ENCODE data around the gene LTBP1.

The LTBP1 gene

DNA sequence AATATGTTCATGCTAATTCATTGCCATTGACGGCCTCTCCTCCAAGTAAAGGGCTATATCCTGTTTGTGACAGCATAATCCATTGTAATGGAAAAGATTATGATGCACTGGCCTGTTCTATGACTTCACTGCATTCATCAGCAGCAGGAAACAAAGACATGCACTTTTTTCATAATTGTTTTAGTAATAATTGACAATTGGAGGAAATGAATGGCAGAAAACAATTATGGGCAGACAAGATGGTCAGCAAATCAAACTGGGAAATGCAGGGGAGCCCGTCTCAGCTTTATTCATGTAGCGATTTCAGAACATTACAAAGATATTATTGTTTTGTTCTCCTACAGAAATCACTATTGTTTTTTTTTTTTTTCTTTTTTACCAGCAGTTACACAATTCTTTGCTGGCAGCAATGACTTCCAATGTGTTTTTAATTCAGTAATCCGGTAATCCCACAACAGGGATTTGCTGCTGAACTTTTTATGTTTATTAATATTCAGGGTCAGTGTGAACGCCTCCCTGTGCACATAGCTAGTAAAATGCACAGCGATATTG lies 495.9 kb downstream of the LTBP1 start:
- Histone ChIP-seq H3K4ac (ENCODE audit: low read depth, low read length) (no peak overlapping the region), H3K27me3 (ENCODE audit: insufficient read depth, low read length) (no peaks in the 10 kb centered on the region), H4K12ac (ENCODE audit: low read depth, low read length) (no peak overlapping the region), H3K4me3 (ENCODE audit: low read depth, low read length) (no peak overlapping the region), H4K91ac (ENCODE audit: low read depth, low read length) (no peak overlapping the region), H3K23ac (ENCODE audit: low read length) (no peak overlapping the region), H2BK12ac (ENCODE audit: low read length) (no peak overlapping the region), H3K18ac (ENCODE audit: low read length) (no peak overlapping the region), H3K79me2 (ENCODE audit: control insufficient read depth, insufficient read depth, low read length, poor library complexity) (no peaks in the 10 kb centered on the region), H3K27ac (ENCODE audit: low read depth, low read length) (no peak overlapping the region), H2BK5ac (ENCODE audit: low read depth, low read length, poor library complexity) (no peak overlapping the region), H4K8ac (ENCODE audit: low read depth, low read length) (no peak overlapping the region), H3K36me3 (ENCODE audit: control insufficient read depth in 1 of 2, insufficient read depth in 2 of 2, low read length in 2 of 2) (no peaks in the 10 kb centered on the region), H3K4me2 (ENCODE audit: low read length) (no peak overlapping the region), H3K4me1 (ENCODE audit: control insufficient read depth in 1 of 2, insufficient read depth in 2 of 2, low read length in 2 of 2) (no peaks in the 10 kb centered on the region), H2BK120ac (ENCODE audit: insufficient read depth, low read length, poor library complexity) (no peak overlapping the region), H2AFZ (ENCODE audit: insufficient read depth, low read length, poor library complexity) (no peak overlapping the region), H3K14ac (ENCODE audit: low read length) (no peak overlapping the region), H3K79me1 (ENCODE audit: low read length) (no peaks in the 10 kb centered on the region), H3K9me3 (ENCODE audit: insufficient read depth, low read depth, low read length) (no peaks in the 10 kb centered on the region), H3K9ac (ENCODE audit: low read length) (no peak overlapping the region), H2AK5ac (ENCODE audit: low read length) (no peak overlapping the region)
- no CpG with 5 or more reads among the region's 6 CpGs for WGBS (ENCODE audit: extremely low coverage, insufficient coverage, insufficient read length)
- no peak for DNase-seq

DNA sequence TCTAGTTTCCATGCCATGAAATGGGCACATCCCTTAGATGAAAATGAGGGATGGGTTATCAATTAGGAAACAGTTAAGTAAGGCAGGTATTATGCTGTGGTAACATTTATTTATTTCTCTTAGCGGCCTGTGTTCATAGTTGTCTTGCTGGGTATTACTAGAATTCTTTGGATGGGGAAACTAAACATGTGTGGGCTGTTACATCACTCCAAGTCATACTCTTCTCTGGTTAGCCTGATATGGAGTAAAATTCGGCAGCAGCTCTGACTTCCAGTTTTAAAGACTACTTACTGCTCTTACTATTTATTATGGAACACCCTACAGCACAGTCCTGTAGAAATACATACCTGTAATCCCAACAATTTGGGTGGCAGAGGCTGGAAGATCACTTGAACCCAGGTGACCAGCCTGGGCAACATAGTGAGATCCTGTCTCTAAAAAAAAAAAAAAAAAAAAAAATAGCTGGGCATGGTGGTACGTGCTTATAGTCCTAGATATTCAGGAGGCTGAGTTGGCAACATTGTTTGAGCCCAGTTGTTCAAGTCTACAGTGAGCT lies 496.6 kb downstream of the LTBP1 start:
- no peak overlapping the region for H4K12ac ChIP-seq (ENCODE audit: low read depth, low read length)
- no peak overlapping the region for H2BK12ac ChIP-seq (ENCODE audit: low read length)
- no peak overlapping the region for H3K4me3 ChIP-seq (ENCODE audit: low read depth, low read length)
- no peak overlapping the region for H2BK120ac ChIP-seq (ENCODE audit: insufficient read depth, low read length, poor library complexity)
- H2AK5ac ChIP-seq (ENCODE audit: low read length): no peak overlapping the region
- no peak overlapping the region for H3K18ac ChIP-seq (ENCODE audit: low read length)
- H3K4me1 ChIP-seq (ENCODE audit: control insufficient read depth in 1 of 2, insufficient read depth in 2 of 2, low read length in 2 of 2): no peaks in the 10 kb centered on the region
- H3K4me2 ChIP-seq (ENCODE audit: low read length): no peak overlapping the region
- H2BK5ac ChIP-seq (ENCODE audit: low read depth, low read length, poor library complexity): no peak overlapping the region
- no peak overlapping the region for H2AFZ ChIP-seq (ENCODE audit: insufficient read depth, low read length, poor library complexity)
- H3K79me2 ChIP-seq (ENCODE audit: control insufficient read depth, insufficient read depth, low read length, poor library complexity): no peaks in the 10 kb centered on the region
- H4K8ac ChIP-seq (ENCODE audit: low read depth, low read length): no peak overlapping the region
- no peak overlapping the region for H4K91ac ChIP-seq (ENCODE audit: low read depth, low read length)
- no peak overlapping the region for H3K4ac ChIP-seq (ENCODE audit: low read depth, low read length)
- no peak overlapping the region for H3K23ac ChIP-seq (ENCODE audit: low read length)
- no peak overlapping the region for H3K14ac ChIP-seq (ENCODE audit: low read length)
- H3K9ac ChIP-seq (ENCODE audit: low read length): no peak overlapping the region
- no peaks in the 10 kb centered on the region for H3K79me1 ChIP-seq (ENCODE audit: low read length)
- H3K9me3 ChIP-seq (ENCODE audit: insufficient read depth, low read depth, low read length): no peaks in the 10 kb centered on the region
- H3K36me3 ChIP-seq (ENCODE audit: control insufficient read depth in 1 of 2, insufficient read depth in 2 of 2, low read length in 2 of 2): no peaks in the 10 kb centered on the region
- no peaks in the 10 kb centered on the region for H3K27me3 ChIP-seq (ENCODE audit: insufficient read depth, low read length)
- WGBS (ENCODE audit: extremely low coverage, insufficient coverage, insufficient read length): no CpG with 5 or more reads among the region's 3 CpGs
- peak in 1 of 2 donors; percentile 7 for DNase-seq
- H3K27ac ChIP-seq (ENCODE audit: low read depth, low read length): no peak overlapping the region

DNA sequence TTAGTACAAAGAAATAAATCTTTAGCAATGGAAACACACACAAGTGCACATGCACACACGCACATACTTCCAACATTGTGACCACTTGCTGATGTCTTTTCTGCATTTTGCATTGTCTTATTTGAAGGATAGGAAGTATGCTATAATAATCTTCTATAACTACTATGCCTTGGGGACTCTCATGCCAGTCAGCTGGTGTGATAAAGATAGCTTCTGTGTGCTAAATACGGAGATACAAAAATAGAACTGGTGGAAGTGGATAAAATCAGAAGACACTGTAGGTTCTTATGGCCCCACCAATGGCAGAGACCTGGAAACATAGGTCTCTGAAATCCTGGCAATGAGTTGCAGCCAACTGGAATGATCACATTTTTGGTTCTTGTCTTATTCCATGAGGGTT lies 498.2 kb downstream of the LTBP1 start:
- Histone ChIP-seq H3K14ac (ENCODE audit: low read length) (no peak overlapping the region), H3K4me3 (ENCODE audit: low read depth, low read length) (no peak overlapping the region), H4K12ac (ENCODE audit: low read depth, low read length) (no peak overlapping the region), H2AK5ac (ENCODE audit: low read length) (no peak overlapping the region), H3K9ac (ENCODE audit: low read length) (no peak overlapping the region), H3K9me3 (ENCODE audit: insufficient read depth, low read depth, low read length) (no peaks in the 10 kb centered on the region), H3K27me3 (ENCODE audit: insufficient read depth, low read length) (no peaks in the 10 kb centered on the region), H2BK5ac (ENCODE audit: low read depth, low read length, poor library complexity) (no peak overlapping the region), H3K4me2 (ENCODE audit: low read length) (no peak overlapping the region), H3K4ac (ENCODE audit: low read depth, low read length) (no peak overlapping the region), H2AFZ (ENCODE audit: insufficient read depth, low read length, poor library complexity) (no peak overlapping the region), H3K23ac (ENCODE audit: low read length) (no peak overlapping the region), H3K27ac (ENCODE audit: low read depth, low read length) (no peak overlapping the region), H3K79me2 (ENCODE audit: control insufficient read depth, insufficient read depth, low read length, poor library complexity) (no peaks in the 10 kb centered on the region), H2BK12ac (ENCODE audit: low read length) (no peak overlapping the region), H4K8ac (ENCODE audit: low read depth, low read length) (no peak overlapping the region), H3K4me1 (ENCODE audit: control insufficient read depth in 1 of 2, insufficient read depth in 2 of 2, low read length in 2 of 2) (no peaks in the 10 kb centered on the region), H4K91ac (ENCODE audit: low read depth, low read length) (no peak overlapping the region), H3K18ac (ENCODE audit: low read length) (no peak overlapping the region), H2BK120ac (ENCODE audit: insufficient read depth, low read length, poor library complexity) (no peak overlapping the region), H3K79me1 (ENCODE audit: low read length) (no peaks in the 10 kb centered on the region), H3K36me3 (ENCODE audit: control insufficient read depth in 1 of 2, insufficient read depth in 2 of 2, low read length in 2 of 2) (no peaks in the 10 kb centered on the region)
- peak in 1 of 2 donors; percentile 63 for DNase-seq
- no CpG with 5 or more reads among the region's 2 CpGs for WGBS (ENCODE audit: extremely low coverage, insufficient coverage, insufficient read length)

DNA sequence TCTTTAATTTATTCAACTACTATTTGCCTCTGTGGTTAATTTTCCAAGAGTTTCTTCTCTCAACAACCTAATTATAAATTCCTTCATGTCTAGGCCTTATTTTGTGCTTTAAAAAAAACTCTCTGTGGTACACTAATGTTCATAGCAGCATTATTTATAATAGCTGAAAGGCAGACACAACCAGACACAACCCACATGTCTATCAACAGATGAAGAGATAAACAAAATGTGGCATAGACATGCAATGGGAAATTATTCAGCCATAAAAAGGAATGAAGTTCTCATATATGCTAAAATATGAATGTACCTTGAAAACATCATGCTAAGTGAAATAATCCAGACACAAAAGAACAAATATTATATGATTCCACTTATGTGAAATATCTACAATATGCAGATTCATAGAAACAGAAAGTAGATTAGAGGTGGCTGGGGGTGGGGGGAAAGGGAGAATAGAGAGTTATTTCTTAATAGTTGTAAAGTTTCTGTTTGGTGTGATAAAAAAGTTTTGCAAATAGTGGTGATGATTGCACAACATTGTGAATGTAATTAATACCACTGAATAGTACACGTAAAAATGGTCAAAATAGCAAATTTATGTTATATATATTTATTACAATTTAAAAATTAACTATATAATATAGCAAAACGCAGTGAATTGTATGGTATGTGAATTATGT lies 501.6 kb downstream of the LTBP1 start:
- Histone ChIP-seq H3K14ac (ENCODE audit: low read length) (no peak overlapping the region), H3K4me3 (ENCODE audit: low read depth, low read length) (no peak overlapping the region), H3K79me1 (ENCODE audit: low read length) (no peaks in the 10 kb centered on the region), H2BK12ac (ENCODE audit: low read length) (no peak overlapping the region), H2AFZ (ENCODE audit: insufficient read depth, low read length, poor library complexity) (no peak overlapping the region), H4K8ac (ENCODE audit: low read depth, low read length) (no peak overlapping the region), H3K27me3 (ENCODE audit: insufficient read depth, low read length) (no peaks in the 10 kb centered on the region), H3K4me1 (ENCODE audit: control insufficient read depth in 1 of 2, insufficient read depth in 2 of 2, low read length in 2 of 2) (no peaks in the 10 kb centered on the region), H4K91ac (ENCODE audit: low read depth, low read length) (no peak overlapping the region), H3K79me2 (ENCODE audit: control insufficient read depth, insufficient read depth, low read length, poor library complexity) (no peaks in the 10 kb centered on the region), H3K27ac (ENCODE audit: low read depth, low read length) (no peak overlapping the region), H3K4ac (ENCODE audit: low read depth, low read length) (no peak overlapping the region), H3K18ac (ENCODE audit: low read length) (no peak overlapping the region), H2BK120ac (ENCODE audit: insufficient read depth, low read length, poor library complexity) (no peak overlapping the region), H3K4me2 (ENCODE audit: low read length) (no peak overlapping the region), H3K23ac (ENCODE audit: low read length) (no peak overlapping the region), H3K36me3 (ENCODE audit: control insufficient read depth in 1 of 2, insufficient read depth in 2 of 2, low read length in 2 of 2) (no peaks in the 10 kb centered on the region), H4K12ac (ENCODE audit: low read depth, low read length) (no peak overlapping the region), H3K9me3 (ENCODE audit: insufficient read depth, low read depth, low read length) (peaks cover 5% of the 10 kb centered on the region), H3K9ac (ENCODE audit: low read length) (no peak overlapping the region), H2BK5ac (ENCODE audit: low read depth, low read length, poor library complexity) (no peak overlapping the region), H2AK5ac (ENCODE audit: low read length) (no peak overlapping the region)
- no CpG with 5 or more reads among the region's 2 CpGs for WGBS (ENCODE audit: extremely low coverage, insufficient coverage, insufficient read length)
- no peak for DNase-seq
